CD4-positive, alpha-beta T cell (primary cell): ENCODE data around the gene RPAIN. TPM values are rescaled to one million over a fixed set of nuclear protein-coding genes. Genes with fewer than 3 reads are reported as not detected.

Source experiments
- ATAC-seq: fragments of 200-7000 bp; cut with Tn5 transposase; one replicate; pipeline ENCODE4 v1.10.0; 2022; ENCODE audit warnings: mild to moderate bottlenecking; ENCODE audit not compliant: poor library complexity
- CTCF ChIA-PET: fragments of 350-600 bp; sonication (Branson Sonifier 250); formaldehyde crosslinking; loops from one replicate; lab custom pipeline; 2021; ENCODE audit warnings: antibody characterized with exemption, inconsistent platforms; lab: Charles Lee
- POLR2A ChIA-PET: fragments of 350-600 bp; sonication (Branson Sonifier 250); formaldehyde crosslinking; loops from one replicate; lab custom pipeline; 2021; ENCODE audit warnings: antibody characterized with exemption, inconsistent platforms; lab: Charles Lee
- DNase-seq, 14 experiments: peaks; one replicate each; pipeline ENCODE4 v3.0.0-alpha.2; 2013 to 2020; ENCODE audit warnings: mixed read lengths in 2 of 14
- H3K27ac ChIP-seq, 2 donors: one replicate each; pipeline versions ENCODE4 v1.5.1 to v1.7.0; 2013; ENCODE audit warnings: low read length in 2 of 2, low read depth in 1 of 2, mild to moderate bottlenecking in 1 of 2
- H3K27me3 ChIP-seq, 2 experiments: 1 replicate in 1 of 2; 2 replicates in 1 of 2; pipeline versions ENCODE4 v1.6.1 to v1.7.0; 2013; ENCODE audit warnings: low read length in 2 of 2, control low read depth in 1 of 2, mild to moderate bottlenecking in 1 of 2, moderate library complexity in 1 of 2; ENCODE audit not compliant: insufficient read depth in 2 of 2, control insufficient read depth in 1 of 2
- H3K36me3 ChIP-seq: one replicate; pipeline ENCODE4 v1.6.1; 2013; ENCODE audit warnings: low read length, control low read depth; ENCODE audit not compliant: insufficient read depth
- H3K4me1 ChIP-seq: one replicate; pipeline ENCODE4 v1.6.1; 2013; ENCODE audit warnings: low read length, control low read depth; ENCODE audit not compliant: insufficient read depth
- H3K4me3 ChIP-seq: one replicate; pipeline ENCODE4 v1.5.1; 2013; ENCODE audit warnings: mild to moderate bottlenecking, low read length, moderate library complexity
- H3K9me3 ChIP-seq, 2 experiments: 1 replicate in 1 of 2; 2 replicates in 1 of 2; pipeline versions ENCODE4 v1.6.1 to v1.7.0; 2013; ENCODE audit warnings: low read length in 2 of 2, mild to moderate bottlenecking in 2 of 2, control low read depth in 1 of 2, moderate library complexity in 1 of 2; ENCODE audit not compliant: control insufficient read depth in 1 of 2, insufficient read depth in 1 of 2
- H3K27ac Mint-ChIP-seq: one replicate; pipeline ENCODE4 v1.8.0; 2020; ENCODE audit warnings: mixed read lengths
- H3K27me3 Mint-ChIP-seq: one replicate; pipeline ENCODE4 v1.8.0; 2021; ENCODE audit warnings: mixed read lengths
- H3K36me3 Mint-ChIP-seq: one replicate; pipeline ENCODE4 v1.8.0; 2021; ENCODE audit warnings: low read depth, mixed read lengths
- H3K4me1 Mint-ChIP-seq: one replicate; pipeline ENCODE4 v1.8.0; 2021; ENCODE audit warnings: low read depth, mixed read lengths
- H3K4me3 Mint-ChIP-seq: one replicate; pipeline ENCODE4 v1.8.0; 2020; ENCODE audit warnings: mild to moderate bottlenecking, mixed read lengths
- H3K9me3 Mint-ChIP-seq: one replicate; pipeline ENCODE4 v1.8.0; 2020; ENCODE audit warnings: mixed read lengths
- CTCF ChIP-seq: fragments of 200-600 bp; IDR thresholded peaks from one replicate; pipeline ENCODE4 v1.8.0; 2022; ENCODE audit warnings: antibody characterized with exemption, mild to moderate bottlenecking
- intact Hi-C, 2 experiments: fragments of 100-400 bp; cut with DNase I in 1 of 2; cut with micrococcal nuclease in 1 of 2; formaldehyde crosslinking; loops; one replicate each; pipeline versions ENCODE4 v1.15.1 to v1.9.0; 2023 to 2025; cut with DNase I, micrococcal nuclease
- total RNA-seq, 174 experiments: library from RNA in 2 of 174; stranded (reverse) in 2 of 174; gene quantifications; one replicate each; pipeline ENCODE4 v1.2.3 and lab custom pipeline; 2021 to 2026

RPAIN gene
- total RNA-seq, 2 experiments from 2014 or later: 68.7 to 77.5 TPM

GRCh38 chr17:5418858-5419355 is 1.1 kb upstream of the RPAIN start:
- Mint-ChIP-seq H3K4me1 (peaks cover 59% of the 10 kb centered on the region), H3K36me3 (peaks cover 73% of the 10 kb centered on the region), H3K27ac (peak overlapping the region; percentile 98), H3K9me3 (no peaks in the 10 kb centered on the region), H3K4me3 (peak overlapping the region; percentile 93), H3K27me3 (no peaks in the 10 kb centered on the region)
- H3K9me3 ChIP-seq: no peaks in the 10 kb centered on the region
- peaks cover 31% of the 10 kb centered on the region for H3K4me1 ChIP-seq
- ATAC-seq (peak; percentile 43), DNase-seq (peak; percentile 35 to 90 (median 48))
- intact Hi-C loops: loop anchor here (2.0 to 10.0 kb wide), 4 partner anchors 66 to 1018 kb away; partner anchors contain the start of genes DERL2 (in 2 of the 2), MIS12 (in 2 of the 2), AIPL1 (in 1 of the 2) and RABEP1 (in 1 of the 2)
- ChIA-PET CTCF (interaction anchor here (0.8 to 3.6 kb wide), 4 partner anchors 17 to 227 kb away, joined by 3 to 48 read pairs (median 4); partner anchors contain the start of gene C1QBP), POLR2A (interaction anchor here (0.6 to 2.3 kb wide), 26 partner anchors 9 to 1801 kb away, joined by 3 to 37 read pairs (median 4); partner anchors contain the start of genes ACADVL, C17orf107, C1QBP and CYB5D2)
- no peak for TF ChIP-seq CTCF
- H3K4me3 ChIP-seq: peak overlapping the region; percentile 76
- H3K27me3 ChIP-seq: no peaks in the 10 kb centered on the region
- H3K36me3 ChIP-seq: peaks cover 62% of the 10 kb centered on the region
- H3K27ac ChIP-seq: peak overlapping the region; percentile 98 to 99

- ChIA-PET CTCF (interaction anchor here (0.8 to 3.6 kb wide), 4 partner anchors 17 to 227 kb away, joined by 3 to 48 read pairs (median 4); partner anchors contain the start of gene C1QBP), POLR2A (interaction anchor here (0.5 to 2.3 kb wide), 29 partner anchors 10 to 1800 kb away, joined by 3 to 37 read pairs (median 4); partner anchors contain the start of genes ACADVL, C17orf107, C1QBP and CYB5D2)
- Histone ChIP-seq H3K27ac (peak within 1 kb of the TSS; percentile 98 to 99), H3K9me3 (no peaks in the 10 kb centered on the region), H3K4me3 (peak within 1 kb of the TSS; percentile 76), H3K4me1 (peaks cover 31% of the 10 kb centered on the region), H3K27me3 (no peaks in the 10 kb centered on the region), H3K36me3 (peaks cover 61% of the 10 kb centered on the region)
- Mint-ChIP-seq H3K36me3 (peaks cover 74% of the 10 kb centered on the region), H3K4me1 (peaks cover 59% of the 10 kb centered on the region), H3K27ac (peak within 1 kb of the TSS; percentile 98), H3K9me3 (no peaks in the 10 kb centered on the region), H3K4me3 (peak within 1 kb of the TSS; percentile 93), H3K27me3 (no peaks in the 10 kb centered on the region)
- ATAC-seq (peak; percentile 86), DNase-seq (peak; percentile 87 to 98 (median 92))
- TF ChIP-seq CTCF: no peak
- intact Hi-C loops: loop anchor here (2.0 to 10.0 kb wide), 4 partner anchors 65 to 1018 kb away; partner anchors contain the start of genes DERL2 (in 2 of the 2), MIS12 (in 2 of the 2), AIPL1 (in 1 of the 2) and RABEP1 (in 1 of the 2)
These were observed 525 bp upstream of the RPAIN start, which contains the start of gene NUP88 for GRCh38 chr17:5419356-5419958. TSS of gene NUP88 (minus strand) at chr17:5419662. CDS start at chr17:5419650, 12 bp downstream.

DNA sequence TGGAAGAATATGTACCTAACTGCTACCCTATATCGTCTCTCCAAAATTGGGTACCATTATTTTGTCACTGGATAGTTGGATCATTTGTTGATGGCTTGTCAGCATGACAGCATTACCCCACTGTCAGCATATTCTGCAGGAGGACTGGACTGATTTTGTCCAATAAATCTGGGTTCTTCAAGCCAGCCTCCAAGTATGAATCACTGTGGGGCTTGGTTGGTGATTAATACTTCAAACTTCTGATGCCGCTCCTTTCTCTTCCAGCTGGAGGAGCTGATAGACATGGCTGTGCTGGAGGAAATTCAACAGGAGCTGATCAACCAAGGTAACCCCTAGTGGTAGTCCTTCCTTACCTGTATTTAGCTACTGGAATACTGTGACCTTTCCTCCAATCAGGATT is 2.5 kb downstream of the RPAIN start:
- ChIA-PET CTCF (interaction anchor here (3.6 kb wide), 1 partner anchor 17 kb away, joined by 31 read pairs; the partner anchor contains the start of gene C1QBP), POLR2A (interaction anchor here (1.0 to 1.1 kb wide), 2 partner anchors 46 to 63 kb away, joined by 3 read pairs; partner anchors contain the start of genes DERL2, DHX33 and MIS12)
- no peaks in the 10 kb centered on the region for H3K27me3 ChIP-seq
- ATAC-seq (no peak), DNase-seq (no peak)
- peak overlapping the region; percentile 1 for H3K27ac Mint-ChIP-seq
- no peaks in the 10 kb centered on the region for H3K9me3 Mint-ChIP-seq
- no peaks in the 10 kb centered on the region for H3K27me3 Mint-ChIP-seq
- peaks cover 22% of the 10 kb centered on the region for H3K4me1 ChIP-seq
- no peaks in the 10 kb centered on the region for H3K9me3 ChIP-seq
- H3K27ac ChIP-seq: no peak overlapping the region
- intact Hi-C loops: loop anchor here in 1 of 2 experiments (5.0 to 10.0 kb wide), 2 partner anchors 225 to 1222 kb away; partner anchors contain the start of genes KIAA0753 and TXNDC17
- no peak for TF ChIP-seq CTCF
- H3K4me1 Mint-ChIP-seq: peaks cover 47% of the 10 kb centered on the region
- peaks cover 76% of the 10 kb centered on the region for H3K36me3 Mint-ChIP-seq
- no peak overlapping the region for H3K4me3 ChIP-seq
- H3K36me3 ChIP-seq: peaks cover 61% of the 10 kb centered on the region
- H3K4me3 Mint-ChIP-seq: peak overlapping the region; percentile 45
